Inflammatory macrophage treated with lipopolysaccharide for 1 hour (primary cell): ENCODE results near the gene PSD.
"Not testable (repeated sequence)": the region's sequence is repeated elsewhere in the genome, so short reads cannot be mapped to it uniquely, and the experiment has no call there.

Source experiments
- DNase-seq, 2 donors: peaks; one replicate each; pipeline ENCODE4 v3.0.0-alpha.2; 2020 to 2022

Gene PSD

DNA sequence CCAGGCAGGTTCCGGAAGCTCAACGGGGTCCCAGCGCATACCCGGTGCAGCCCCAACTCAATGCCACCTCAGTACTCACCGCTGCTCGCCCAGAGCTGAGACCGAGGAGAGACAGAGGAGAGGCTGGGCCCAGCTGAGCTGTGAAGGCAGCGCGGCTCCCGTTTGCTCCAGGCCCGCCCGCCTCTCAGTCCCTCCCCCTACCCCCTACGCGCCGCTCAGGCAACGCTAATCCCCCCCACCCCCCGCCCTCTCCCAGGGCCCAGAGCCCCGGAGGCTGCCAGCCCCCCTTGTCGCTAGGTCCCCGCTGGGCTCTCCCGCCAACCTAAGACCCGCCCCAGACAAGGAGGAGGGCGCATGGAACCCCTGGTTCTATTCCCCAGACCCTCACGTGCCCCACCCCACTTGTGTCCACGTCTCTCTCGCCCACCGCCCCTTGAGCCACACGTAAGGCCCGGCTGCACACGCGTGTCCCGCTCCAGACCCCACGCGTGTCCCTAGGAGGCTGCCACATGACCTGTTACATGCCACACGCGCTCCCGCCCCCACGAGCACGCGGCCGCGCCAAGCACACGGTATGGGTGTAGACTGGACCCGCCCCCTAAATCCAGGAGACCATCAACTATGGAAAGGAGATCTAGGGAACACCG is at the start of gene PSD:
TSS of gene PSD (minus strand) at position 164 of the 647 bp plus-strand sequence. CDS start 1,747 bp downstream, outside the sequence.
- DNase-seq, result no peak

DNA sequence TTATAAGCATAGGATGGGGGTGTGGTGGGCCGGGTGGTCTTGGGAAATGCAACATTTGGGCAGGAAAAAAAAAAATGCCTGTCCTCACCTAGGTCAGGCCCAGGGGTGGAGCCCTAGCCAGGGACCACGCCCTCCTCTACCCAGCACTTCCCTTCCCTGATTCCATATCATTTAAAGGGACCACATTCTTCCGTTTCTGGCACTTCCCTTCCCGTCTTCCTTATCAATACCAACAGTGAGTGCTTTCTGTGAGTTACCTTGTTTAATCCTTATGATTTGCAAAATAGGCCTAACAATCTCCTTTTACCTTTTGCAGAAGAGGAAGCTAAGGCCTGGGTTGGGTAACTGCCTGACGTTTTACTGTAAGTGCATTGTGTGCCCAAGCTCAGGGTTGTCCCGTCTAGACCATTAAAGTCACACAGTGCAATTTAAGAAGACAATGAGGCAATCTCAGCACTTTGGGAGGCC is 49.4 kb upstream of the PSD start:
- peak; percentile 67 to 75 for DNase-seq

DNA sequence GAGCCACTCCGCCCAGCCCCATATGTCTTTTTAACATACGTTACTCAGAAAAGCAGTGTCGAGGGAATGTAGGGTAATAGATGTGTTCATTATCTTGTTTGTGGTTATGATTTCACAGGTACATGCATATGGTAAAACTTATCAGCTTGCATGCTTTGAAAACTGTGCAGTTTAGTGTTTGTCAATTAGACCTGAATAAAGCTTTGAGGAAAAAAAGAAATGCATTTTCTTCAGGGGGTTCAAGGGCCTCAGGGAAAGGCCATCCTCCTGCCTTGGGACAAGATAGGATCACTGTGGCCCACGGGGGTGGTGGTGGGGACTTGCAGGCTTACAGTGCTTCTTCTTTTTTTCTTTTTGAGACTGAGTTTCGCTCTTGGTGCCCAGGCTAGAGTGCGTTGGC is 48.7 kb upstream of the PSD start:
- DNase-seq, result no peak

DNA sequence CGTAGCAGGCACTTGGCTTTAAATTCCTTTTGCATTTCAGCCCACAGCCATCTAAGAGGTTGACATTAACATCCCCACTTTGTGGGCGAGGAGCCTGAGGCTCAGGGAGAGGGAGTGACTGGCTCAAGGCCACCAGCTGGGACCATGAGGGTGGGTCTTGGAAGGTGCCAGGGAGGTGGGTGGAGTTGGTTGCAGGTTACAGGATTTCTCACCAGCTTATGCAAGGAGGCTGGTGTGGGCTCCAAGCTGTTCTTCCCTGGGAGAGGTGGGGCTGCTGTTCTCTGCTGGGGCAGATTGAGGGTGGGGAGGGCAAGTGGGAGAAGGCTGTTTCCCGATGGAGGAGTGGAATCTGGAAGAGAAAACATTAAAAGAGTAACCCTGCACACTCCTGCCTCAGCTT is 46.9 kb upstream of the PSD start:
- no peak for DNase-seq

DNA sequence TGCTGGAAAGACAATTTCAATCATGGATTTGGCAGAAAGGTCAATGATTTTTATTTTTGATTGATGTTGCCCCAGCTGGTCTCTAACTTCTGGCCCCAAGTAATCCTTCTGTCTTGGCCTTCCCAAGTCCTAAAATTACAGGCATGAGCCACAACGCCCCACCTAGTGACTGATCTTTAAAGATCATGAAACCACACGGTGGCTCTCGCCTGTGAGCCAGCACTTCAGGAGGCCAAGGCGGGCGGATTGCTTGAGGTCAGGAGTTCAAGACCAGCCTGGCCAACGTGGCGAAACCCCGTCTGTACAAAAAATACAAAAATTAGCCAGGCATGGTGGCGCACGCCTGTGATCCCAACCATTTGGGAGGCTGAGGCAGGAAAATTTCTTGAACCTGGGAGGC is 45.4 kb upstream of the PSD start:
- DNase-seq, result no peak

DNA sequence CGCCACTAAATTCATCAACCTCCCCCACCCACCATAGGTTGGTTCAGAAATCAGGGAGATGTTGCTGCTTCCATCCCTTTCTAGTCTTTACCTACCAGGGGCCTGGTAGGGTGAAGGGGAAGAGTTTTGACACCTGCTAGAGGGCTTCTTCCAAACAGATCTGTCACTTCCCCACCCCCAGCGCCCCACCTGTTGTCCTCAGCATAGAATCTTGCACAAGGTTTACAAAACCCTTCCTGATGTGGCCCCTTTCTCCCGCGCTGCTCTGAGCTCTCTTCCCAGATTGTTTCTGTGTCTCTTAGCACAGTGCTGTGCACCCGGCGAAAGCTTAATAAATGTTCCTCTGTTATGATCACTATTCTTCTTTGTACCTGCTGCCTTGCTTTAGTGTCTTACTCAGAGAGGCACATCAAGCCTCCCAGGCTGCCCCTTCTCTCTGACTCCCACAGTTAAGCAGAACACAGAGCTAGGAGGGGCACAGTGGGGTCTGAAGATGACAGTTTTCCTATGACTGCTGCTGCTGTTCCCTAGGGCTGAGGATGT is 44.0 kb upstream of the PSD start:
- DNase-seq, result no peak

DNA sequence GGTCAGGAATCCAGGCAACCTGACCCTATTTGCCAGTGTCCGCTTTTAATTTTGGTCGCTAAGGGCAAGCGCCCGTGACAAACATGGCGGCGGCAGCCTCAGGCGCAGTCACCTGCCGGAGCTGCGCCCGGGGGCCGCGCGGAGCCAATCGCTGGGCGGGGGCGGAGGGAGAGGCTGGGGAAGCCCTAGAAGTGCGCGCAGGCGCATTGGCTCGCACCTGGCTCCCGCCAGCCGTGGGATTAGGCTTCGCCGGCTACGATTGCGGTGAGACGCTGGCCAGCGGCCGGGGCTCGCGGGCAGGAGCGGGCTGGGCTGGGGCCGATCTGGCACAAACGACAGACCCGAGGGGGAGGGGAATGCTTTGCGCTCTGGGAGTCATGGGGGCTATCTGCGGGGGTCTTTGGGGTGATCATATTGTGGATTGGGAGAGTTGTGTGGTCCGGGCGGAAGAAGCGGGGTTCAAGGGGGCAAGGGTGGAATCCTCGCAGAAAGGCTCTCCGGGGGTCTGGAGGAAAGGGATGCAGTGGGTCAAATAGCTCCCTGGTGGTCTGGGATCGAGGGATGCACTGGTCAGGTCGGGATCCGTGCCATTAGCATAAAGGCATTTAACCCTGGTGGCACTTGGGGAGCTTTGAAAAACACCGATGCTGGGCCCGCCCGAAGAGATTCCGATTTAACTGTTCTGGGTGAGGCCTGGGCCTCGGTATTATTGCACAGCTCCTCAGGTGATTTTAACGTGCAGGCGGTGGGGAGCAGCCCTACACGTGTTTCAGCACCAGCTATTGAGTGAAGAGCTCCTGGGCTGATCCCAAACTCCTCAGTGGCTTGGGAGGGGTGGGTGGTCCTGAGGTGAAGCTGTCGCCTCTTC is 42.8 kb upstream of the PSD start:
- peak; percentile 79 to 84 for DNase-seq

DNA sequence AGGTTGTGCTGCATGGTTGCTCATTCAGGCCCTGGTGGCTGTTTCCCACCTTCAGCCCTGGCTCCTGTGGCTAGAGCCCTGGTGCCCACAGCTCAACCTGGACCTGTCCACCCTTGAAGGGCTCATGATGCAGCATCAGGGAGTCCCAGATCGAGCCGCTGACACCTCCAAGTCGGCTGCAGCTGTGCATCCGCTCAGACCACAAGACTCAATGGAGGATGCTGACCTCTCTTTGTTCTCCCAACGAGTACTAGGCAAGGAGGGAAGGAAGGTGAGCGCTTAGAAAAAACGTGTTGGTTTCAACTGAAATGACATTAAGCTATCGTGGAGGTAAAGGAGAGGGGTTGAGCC is 42.2 kb upstream of the PSD start:
- DNase-seq, result no peak

DNA sequence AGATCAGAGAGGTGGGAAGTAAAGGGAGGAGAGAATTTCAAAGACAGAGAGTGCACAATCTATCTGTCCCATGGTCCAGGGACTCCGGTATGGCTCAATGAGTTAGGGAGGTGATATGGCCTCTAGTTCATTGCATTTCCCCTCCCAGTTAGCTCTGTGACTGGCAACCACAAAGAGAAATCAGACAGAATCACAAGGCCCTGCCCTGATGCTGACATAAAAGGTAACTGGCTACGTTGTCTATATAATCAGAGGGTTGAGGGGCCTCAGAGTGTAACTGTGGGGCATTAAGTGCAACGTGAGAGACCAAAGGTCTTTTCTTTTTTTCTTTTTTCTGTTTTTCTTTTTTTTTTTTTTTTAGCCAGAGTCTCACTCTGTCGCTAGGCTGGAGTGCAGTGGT is 40.1 kb upstream of the PSD start:
- no peak for DNase-seq

DNA sequence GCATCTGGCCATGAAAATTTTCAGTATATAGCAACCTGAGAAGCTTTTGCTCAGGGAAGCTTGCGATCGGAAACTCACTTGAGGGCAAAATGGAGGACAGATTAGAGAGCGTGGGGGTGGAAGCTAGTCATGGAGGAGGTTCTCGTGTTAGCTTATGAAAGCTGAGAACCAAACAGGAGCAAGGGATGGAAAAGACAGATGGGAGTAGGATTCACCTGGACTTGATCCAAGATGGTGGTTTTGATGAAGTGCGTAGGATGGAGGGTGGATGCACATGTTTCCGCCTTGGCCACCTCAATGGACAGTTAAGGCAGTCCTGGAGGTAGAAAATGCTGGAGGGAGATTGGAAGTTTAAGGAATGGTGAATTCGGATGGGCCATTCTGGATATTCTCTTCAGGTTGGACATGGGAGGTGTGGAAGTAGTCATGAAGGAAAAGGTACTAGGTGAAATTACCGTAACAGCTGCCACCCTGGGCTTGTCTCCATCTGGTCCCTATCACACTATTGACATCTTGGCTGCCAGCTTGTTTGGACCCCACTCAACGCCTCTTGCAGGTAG is 39.1 kb upstream of the PSD start:
- no peak for DNase-seq

DNA sequence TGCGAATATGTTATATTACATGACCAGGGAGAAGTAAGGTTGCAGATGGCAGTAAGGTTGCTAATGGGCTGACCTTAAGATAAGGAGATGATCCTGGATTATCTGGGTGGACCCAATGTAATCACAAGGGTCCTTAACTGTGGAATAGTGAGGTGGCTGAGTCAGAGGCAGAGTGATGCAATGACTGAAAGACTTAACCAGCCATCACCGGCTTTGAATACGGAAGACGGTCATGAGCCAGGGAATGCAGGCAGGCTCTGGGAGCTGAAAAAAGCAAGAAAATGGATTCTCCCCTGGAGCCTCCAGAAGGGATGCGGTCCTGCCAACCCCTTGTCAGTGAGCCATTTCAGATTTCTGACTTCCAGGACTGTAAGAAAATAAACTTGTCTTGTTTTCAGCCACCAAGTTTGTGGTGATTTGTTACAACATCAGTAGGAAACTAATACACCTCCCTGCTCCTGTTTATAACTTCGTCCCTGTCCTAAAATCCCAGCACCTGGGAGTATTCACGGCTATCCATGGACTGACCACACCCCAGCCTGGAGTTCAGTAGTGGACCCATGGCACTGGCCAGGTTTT is 37.4 kb upstream of the PSD start:
- peak; percentile 78 to 84 for DNase-seq

DNA sequence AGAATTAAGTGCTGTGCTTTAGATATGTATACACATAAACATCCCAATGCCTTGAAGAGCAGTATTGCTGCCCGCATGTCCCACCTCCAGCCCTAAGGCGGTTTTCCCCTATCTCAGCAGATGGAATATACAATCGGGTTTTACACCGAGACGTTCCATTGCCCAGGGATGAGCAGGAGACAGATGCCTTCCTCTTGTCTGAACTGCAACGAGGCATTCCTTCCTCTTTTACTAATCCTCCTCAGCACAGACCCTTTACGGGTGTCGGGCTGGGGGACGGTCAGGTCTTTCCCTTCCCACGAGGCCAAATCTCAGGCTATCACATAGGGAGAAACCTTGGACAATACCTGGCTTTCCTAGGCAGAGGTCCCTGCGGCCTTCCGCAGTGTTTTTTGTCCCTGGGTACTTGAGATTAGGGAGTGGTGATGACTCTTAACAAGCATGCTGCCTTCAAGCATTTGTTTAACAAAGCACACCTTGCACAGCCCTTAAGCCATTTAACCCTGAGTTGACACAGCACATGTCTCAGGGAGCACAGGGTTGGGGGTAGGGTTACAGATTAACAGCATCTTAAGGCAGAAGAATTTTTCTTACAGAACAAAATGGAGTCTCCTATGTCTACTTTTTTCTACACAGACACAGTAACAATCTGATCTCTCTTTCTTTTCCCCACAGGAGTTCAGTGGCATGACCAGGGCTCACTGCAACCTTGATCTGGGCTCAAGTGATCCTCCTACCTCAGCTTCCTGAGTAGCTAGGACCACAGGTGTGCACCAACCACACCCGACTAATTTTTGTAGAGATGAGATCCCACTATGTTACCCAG is 36.3 kb upstream of the PSD start:
- not testable (repeated sequence) for DNase-seq

DNA sequence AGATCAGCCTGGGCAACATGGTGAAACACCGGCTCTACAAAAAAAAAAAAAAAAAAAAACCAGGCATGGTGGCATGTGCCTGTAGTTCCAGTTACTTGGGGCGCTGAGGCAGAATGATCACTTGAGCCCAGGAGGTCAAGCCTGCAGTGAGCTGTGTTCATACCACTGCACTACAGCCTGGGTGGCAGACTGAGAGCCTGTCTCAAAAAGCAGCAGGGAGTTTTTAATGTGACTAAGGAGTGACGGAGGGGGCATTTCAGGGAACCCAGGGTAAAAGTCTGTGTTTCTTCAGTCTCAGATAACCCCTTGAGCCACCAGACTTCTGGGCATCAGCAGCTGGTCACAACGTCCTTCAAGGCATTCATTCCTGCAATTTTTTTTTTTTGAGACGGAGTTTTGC is 34.9 kb upstream of the PSD start:
- peak; percentile 23 to 47 for DNase-seq

DNA sequence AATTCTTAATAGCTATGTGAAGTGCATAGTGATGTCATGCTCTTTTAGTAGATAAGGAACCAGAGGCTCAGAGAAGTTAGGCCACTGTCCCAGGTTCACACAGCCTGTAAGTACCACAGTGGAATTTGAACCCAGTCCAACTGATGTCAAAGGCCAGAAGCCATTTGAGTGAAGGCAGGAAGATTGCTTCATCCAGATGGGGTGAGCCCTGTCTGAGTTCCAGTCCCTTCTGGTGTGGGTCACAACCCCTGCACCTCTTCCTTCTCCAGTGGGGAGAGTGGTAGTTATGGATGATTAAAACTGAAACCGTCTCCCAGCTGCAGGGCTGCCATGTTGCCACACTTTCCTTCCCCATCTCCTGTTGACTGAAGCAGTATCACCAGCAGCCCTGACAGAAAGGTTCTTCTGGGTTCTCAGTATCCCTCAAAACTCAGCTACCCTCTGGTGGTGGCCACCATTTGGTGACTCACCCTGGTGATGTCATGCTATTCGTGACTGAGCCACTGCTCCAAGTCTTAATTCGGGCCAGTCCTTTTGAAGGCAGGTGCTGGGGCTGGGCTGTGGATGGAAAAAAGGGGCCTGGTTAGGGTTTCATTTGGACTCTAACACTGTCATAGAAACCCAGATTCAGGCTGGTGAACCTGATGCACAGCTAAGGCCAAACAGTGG is 34.2 kb upstream of the PSD start:
- peak; percentile 85 to 86 for DNase-seq

DNA sequence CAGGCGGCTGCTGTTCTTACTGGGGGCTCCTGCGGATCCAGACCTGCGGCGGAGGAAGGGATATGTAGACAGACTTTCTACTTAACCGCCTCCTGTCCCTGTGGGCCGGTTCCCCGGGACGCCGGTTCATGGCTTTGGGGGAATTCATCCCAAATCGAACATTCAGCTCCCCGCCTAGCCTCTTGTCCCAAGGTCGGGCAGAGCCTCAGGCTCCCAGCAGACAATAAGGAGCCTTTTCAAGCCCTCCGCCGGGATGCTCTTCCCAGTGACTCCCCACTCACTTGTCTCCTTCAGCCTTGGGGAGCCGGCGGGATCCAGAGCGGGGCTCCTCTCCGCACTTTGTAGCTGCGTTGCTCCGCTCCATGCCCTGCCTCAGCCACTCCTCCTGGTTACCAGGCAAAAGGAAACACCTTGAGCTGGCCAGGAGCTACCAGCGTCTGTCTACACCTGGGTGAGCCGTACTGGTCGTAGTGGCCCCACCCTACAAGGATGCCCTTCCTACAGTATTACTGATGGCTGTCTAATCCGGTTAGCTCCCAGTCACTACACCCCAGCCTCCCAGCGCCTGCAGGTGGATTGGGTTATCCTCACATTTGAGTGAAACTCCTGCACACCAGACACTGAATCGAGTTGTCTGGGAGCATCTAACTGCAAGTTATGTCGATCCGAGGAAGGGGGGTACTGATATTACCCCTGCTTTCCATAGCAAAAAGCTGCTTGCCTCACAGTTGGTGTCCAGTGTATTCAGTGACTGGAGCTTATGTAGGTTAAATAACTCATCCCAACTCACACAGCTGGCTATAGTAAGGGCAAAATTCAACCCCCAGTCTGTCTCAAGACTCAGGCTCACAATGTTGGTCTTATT is 32.8 kb upstream of the PSD start, which contains the start of gene C10orf95:
TSS of gene C10orf95 (minus strand) at position 439 of the 865 bp plus-strand sequence. CDS start 450 bp downstream, outside the sequence.
- DNase-seq, result no peak

DNA sequence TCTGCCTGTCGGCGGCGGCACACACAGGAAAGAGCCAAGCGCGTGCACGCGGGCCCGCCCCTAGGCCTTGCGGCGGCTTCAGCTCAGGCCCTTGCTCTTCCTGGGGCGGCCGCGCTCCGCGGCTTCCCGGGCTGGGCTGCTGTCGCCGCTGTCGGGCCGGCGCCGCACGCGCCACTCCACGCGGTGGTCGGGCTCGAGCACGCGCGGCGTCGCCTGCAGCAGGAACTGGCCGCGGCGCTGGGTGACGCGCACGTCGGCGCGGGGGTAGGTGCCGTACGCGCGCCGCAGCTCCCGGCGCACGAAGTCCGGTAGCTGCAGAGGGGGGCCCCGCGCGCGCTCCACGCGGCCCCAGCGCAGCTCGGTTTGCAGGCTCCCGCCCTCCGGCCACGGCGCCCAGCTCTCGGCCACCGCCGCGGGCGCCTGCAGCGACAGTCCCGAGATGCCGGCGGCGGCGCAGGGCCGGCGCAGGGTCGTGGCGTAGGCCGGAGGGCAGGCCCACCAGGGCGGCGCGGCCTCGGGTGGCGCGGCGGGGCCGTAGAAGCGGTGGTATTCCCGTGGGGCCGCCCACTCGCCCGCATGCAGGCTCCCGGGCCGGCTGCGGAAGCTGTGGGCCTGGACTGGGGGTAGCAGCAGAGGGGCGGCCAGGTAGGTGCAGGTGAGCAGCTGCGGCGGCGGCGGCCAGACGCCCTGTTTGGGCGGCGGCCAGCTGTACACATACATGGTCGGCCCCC is 32.0 kb upstream of the PSD start:
- peak; percentile 64 to 65 for DNase-seq

DNA sequence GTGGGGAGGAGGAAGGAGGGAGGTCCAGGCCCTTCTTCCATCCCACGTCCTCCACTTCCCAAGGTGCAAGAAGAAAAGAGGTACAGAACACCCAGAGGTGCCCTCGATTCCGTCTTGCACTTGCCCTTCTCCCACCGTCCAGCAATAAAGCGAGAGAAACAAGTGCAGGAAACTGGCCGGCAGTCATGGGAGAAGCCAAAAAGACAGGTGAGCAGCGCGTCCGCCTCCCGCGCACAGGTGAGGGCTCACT is 31.5 kb upstream of the PSD start:
- DNase-seq, result no peak

DNA sequence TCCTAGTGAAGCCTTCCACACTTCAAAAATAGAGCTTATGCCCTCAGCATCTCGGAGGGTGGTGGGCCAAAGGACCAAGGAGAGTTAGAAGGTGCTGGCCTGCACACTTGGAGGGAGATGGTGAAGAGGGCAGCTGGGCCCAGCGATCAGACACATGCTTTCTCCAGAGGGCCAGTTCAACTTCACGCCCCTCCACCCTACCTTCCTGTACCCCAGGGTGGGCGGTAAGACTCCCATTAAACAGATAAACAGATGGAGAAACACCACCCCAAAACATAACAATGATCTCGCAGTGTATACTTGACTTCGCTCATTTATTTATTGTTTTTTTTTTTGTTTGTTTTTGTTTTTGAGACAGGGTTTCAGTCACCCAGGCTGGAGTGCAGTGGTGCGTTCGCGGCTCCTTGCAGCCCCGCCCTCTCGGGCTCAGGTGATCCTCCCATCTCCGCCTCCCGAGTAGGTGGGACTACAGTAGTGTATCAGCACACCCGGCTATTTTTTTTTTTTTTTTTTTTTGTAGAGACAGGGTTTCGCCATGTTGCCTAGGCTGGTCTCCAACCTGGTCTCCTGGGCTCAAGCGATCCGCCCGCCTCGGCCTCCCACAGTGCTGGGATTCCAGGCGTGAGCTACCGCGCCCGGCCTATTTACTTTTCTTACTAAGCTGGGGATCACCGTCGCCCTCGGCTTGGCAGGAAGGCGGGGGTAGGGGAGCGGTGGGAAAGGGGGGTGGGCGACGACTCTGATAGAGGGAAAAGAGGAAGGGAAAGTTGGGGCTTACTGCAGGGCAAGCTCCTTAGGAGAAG is 30.9 kb upstream of the PSD start:
- peak in 1 of 2 donors; percentile 51 for DNase-seq

DNA sequence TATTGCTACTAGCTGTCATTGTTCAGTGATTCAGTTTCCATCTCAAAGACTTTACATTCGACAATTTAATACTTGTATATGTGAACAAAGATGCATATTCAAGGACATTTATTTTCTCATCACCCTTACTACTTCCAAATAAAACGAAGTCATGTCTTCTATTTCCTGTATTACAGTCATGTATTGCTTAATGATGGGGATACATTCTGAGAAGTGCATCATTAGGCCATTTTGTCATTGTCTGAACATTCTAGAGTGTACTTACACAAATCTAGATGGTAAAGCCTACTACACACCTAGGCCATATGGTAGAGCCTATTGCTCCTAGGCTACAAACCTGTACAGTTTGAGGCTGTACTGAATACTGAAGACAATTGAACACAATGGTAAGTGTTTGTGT is 26.3 kb upstream of the PSD start:
- DNase-seq, result peak; percentile 57 to 60
